Measurements from ENCODE around the gene HLA-DRA. TPM values are rescaled to one million over a fixed set of nuclear protein-coding genes. Genes with fewer than 3 reads are reported as not detected.

Gene HLA-DRA
- polyA plus RNA-seq, 2 of the 4 experiments (the other 2 are of a cell fraction) = not detected

DNA sequence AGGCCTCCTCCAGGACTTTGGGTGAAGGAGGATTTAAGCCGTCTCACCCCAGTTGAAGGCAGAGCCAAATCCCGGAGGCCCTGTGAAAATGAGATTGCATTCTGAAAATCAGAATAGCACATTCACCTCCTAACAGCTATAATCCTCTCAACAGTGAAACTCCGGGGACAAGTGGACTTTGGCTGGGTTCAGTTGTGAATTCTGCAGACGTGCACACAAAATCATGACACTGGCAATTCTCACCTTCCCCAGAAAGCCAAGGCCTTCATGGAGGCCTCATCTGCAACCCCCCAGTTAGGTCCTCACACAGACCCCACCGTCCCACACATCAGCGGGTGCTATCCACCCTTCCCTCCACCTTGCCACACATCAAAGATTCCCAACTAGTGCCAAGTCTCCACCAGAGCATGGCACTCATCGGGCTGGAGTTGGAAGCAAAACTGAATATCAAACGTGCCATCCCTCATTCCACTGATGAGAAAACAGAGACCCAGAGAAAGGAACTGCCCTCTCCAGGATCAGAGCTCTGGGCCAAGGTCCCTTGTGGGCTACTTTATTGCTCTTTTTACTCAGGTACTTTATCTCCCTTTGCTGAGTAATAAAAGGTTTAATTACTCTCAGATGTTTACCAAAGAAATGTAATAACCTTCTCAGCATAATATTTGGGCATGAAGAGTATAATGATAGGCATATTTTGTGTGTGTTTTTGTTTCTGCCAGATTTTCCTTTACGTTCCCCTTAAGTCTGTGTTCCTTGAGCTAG is 27.9 kb upstream of the HLA-DRA start (continued):
- TF ChIP-seq TFCP2L1 (CRISPR knock-in tag; IDR thresholded peaks at IDR 0.05) (no peak), EHMT2 (IDR thresholded peaks at IDR 0.05; ENCODE audit: low read depth) (no peak), RNF2 (IDR thresholded peaks at IDR 0.05; ENCODE audit: borderline replicate concordance, low read depth) (no peak), KDM1A (IDR thresholded peaks at IDR 0.05; ENCODE audit: low read depth) (no peak), FOSL2 (IDR thresholded peaks at IDR 0.05) (no peak), FOSL2 (CRISPR knock-in tag; IDR thresholded peaks at IDR 0.05) (no peak)
- TF ChIP-seq, protein P1, sequence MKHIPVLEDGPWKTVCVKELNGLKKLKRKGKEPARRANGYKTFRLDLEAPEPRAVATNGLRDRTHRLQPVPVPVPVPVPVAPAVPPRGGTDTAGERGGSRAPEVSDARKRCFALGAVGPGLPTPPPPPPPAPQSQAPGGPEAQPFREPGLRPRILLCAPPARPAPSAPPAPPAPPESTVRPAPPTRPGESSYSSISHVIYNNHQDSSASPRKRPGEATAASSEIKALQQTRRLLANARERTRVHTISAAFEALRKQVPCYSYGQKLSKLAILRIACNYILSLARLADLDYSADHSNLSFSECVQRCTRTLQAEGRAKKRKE (CRISPR knock-in tag; IDR thresholded peaks at IDR 0.05; ENCODE audit: low read depth) = no peak

DNA sequence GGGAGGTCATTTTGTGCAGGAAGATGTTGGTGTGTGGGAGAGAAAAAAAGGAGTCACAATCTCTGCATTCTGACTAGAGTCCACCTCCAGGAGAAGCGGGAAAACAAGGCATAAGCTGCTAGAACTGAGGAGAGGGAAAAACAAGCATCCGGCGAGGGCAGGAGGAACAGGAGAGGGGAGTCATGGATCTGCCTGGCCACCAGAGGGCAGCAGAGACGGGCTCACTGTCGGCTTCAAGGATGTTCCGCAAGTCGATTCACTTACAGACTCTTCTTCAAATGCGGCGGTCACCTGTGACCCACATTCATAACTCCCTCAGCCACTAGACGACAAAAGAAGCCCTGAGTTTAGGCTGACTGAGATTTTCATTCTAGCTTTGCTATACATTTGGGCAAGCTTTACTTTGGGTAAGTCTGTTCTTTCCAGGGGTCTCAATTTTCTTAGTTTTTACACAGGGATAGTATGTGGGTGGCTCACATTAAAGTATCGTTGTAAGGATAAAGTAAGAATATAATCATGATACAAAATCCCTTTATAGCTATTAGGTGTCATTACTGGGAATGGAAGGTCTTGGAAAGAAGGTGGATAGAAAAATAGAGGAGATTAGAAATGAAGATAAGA is 26.1 kb upstream of the HLA-DRA start:
- DNase-seq (ENCODE audit: low read depth in 1 of 2, low spot score in 1 of 2) = peak; percentile 37 to 72
- FAIRE-seq = no peak
- peak; percentile 87 to 95 for ATAC-seq
- ChIA-PET POLR2A (no interaction called here), CTCF (interaction anchor here (0.7 to 4.9 kb wide), 31 partner anchors 8 to 509 kb away, joined by 3 to 43 read pairs (median 6); partner anchors contain the start of genes BTNL2, HLA-DRA and TAP2)
- 2% methylated on average over 11 of the region's 11 CpGs for WGBS (ENCODE audit: missing lambda C conversion rate)
- no peak overlapping the region for H3K27ac ChIP-seq
- no peak overlapping the region for H3K4me3 ChIP-seq
- no peaks in the 10 kb centered on the region for H3K4me1 ChIP-seq
- no peaks in the 10 kb centered on the region for H3K9me3 ChIP-seq
- TF ChIP-seq, protein P2, sequence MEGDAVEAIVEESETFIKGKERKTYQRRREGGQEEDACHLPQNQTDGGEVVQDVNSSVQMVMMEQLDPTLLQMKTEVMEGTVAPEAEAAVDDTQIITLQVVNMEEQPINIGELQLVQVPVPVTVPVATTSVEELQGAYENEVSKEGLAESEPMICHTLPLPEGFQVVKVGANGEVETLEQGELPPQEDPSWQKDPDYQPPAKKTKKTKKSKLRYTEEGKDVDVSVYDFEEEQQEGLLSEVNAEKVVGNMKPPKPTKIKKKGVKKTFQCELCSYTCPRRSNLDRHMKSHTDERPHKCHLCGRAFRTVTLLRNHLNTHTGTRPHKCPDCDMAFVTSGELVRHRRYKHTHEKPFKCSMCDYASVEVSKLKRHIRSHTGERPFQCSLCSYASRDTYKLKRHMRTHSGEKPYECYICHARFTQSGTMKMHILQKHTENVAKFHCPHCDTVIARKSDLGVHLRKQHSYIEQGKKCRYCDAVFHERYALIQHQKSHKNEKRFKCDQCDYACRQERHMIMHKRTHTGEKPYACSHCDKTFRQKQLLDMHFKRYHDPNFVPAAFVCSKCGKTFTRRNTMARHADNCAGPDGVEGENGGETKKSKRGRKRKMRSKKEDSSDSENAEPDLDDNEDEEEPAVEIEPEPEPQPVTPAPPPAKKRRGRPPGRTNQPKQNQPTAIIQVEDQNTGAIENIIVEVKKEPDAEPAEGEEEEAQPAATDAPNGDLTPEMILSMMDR (IDR thresholded peaks at IDR 0.05) = peak; percentile 74
- TF ChIP-seq RAD21 (conservative IDR thresholded peaks at IDR 0.05 in 1 of 2, IDR thresholded peaks at IDR 0.05 in 1 of 2) = peak; percentile 70 to 77
- no peak for TF ChIP-seq KDM5A (IDR thresholded peaks at IDR 0.05)
- TF ChIP-seq RFX5 (IDR thresholded peaks at IDR 0.05) = no peak
- no peak for TF ChIP-seq MYC (IDR thresholded peaks at IDR 0.05; ENCODE audit: borderline replicate concordance, low read length)
- peak; percentile 81 for TF ChIP-seq SMC3 (IDR thresholded peaks at IDR 0.05)
- TF ChIP-seq, protein P3, sequence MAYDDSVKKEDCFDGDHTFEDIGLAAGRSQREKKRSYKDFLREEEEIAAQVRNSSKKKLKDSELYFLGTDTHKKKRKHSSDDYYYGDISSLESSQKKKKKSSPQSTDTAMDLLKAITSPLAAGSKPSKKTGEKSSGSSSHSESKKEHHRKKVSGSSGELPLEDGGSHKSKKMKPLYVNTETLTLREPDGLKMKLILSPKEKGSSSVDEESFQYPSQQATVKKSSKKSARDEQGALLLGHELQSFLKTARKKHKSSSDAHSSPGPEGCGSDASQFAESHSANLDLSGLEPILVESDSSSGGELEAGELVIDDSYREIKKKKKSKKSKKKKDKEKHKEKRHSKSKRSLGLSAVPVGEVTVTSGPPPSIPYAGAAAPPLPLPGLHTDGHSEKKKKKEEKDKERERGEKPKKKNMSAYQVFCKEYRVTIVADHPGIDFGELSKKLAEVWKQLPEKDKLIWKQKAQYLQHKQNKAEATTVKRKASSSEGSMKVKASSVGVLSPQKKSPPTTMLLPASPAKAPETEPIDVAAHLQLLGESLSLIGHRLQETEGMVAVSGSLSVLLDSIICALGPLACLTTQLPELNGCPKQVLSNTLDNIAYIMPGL (CRISPR knock-in tag; IDR thresholded peaks at IDR 0.05; ENCODE audit: borderline replicate concordance) = no peak
- H3K4me2 ChIP-seq = no peak overlapping the region

DNA sequence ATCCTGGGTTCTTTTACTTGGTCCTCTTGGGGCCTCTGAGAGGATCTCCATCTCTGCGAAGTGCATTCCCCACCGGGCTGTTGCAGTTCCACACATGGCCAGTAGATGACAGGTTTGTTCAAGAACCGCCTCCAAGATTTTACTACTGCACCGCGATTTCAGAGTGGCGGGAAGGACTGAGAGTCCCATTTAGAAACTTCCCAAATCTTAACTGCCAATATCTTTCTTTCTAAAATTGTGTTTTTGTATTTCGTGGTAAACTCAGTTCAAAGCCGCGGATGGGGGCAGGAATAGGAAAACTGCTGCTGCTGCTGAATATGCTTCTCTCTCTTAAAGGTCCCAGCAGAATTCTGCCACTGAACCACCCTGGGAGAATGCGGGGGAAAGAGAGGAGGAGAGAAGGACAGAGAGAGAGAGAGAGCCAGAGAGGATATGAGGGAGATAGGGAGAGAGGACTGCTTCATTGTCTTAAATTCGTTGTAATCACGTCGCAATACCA is 24.1 kb upstream of the HLA-DRA start:
- no peak overlapping the region for H3K4me3 ChIP-seq
- ATAC-seq = peak; percentile 68 to 85; a peak in 5 of 6 replicates
- peak overlapping the region; percentile 32 for H3K4me2 ChIP-seq
- H3K4me1 ChIP-seq = no peaks in the 10 kb centered on the region
- no peaks in the 10 kb centered on the region for H3K9me3 ChIP-seq
- DNase-seq (ENCODE audit: low read depth in 1 of 2, low spot score in 1 of 2) = peak; percentile 41 to 63
- POLR2A ChIA-PET = no interaction called here
- CTCF ChIA-PET = interaction anchor here (0.7 to 4.9 kb wide), 12 partner anchors 9 to 757 kb away, joined by 3 to 43 read pairs (median 4); partner anchors contain the start of gene BTNL2
- 11% methylated on average over 13 of the region's 13 CpGs for WGBS (ENCODE audit: missing lambda C conversion rate)
- FAIRE-seq = no peak
- H3K27ac ChIP-seq = no peak overlapping the region
- TF ChIP-seq HOXA7 (CRISPR knock-in tag; IDR thresholded peaks at IDR 0.05) = no peak
- TF ChIP-seq ZSCAN20 (CRISPR knock-in tag; IDR thresholded peaks at IDR 0.05) = no peak
- TF ChIP-seq, protein P2 (IDR thresholded peaks at IDR 0.05) = peak; percentile 80
- TF ChIP-seq RAD21 (conservative IDR thresholded peaks at IDR 0.05 in 1 of 2, IDR thresholded peaks at IDR 0.05 in 1 of 2) = peak; percentile 66 to 68
- peak; percentile 48 for TF ChIP-seq ZFP36 (IDR thresholded peaks at IDR 0.05; ENCODE audit: borderline replicate concordance, partially characterized antibody)
- TF ChIP-seq PHF8 (IDR thresholded peaks at IDR 0.05; ENCODE audit: borderline replicate concordance, low read depth) = no peak
- TF ChIP-seq MAZ (IDR thresholded peaks at IDR 0.05; ENCODE audit: borderline replicate concordance, low read depth, low read length) = no peak
- no peak for TF ChIP-seq CHD4 (IDR thresholded peaks at IDR 0.05; ENCODE audit: borderline replicate concordance)
- TF ChIP-seq CBX8 (IDR thresholded peaks at IDR 0.05) = peak; percentile 99
- TF ChIP-seq SMC3 (IDR thresholded peaks at IDR 0.05) = peak; percentile 78
- TF ChIP-seq RNF2 (IDR thresholded peaks at IDR 0.05; ENCODE audit: borderline replicate concordance, low read depth) = peak; percentile 100
- TF ChIP-seq RCOR1 (IDR thresholded peaks at IDR 0.05; ENCODE audit: low read depth, low read length) = no peak
- no peak for TF ChIP-seq TFCP2L1 (CRISPR knock-in tag; IDR thresholded peaks at IDR 0.05)
- no peak for TF ChIP-seq ZC3H11A (IDR thresholded peaks at IDR 0.05)
- TF ChIP-seq FOXS1 (CRISPR knock-in tag; IDR thresholded peaks at IDR 0.05) = no peak

All from A549 (cell line).